Prostate gland (tissue), 2 donors: Measurements from ENCODE around the gene KRT27. TPM values are rescaled to one million over a fixed set of nuclear protein-coding genes. Genes with fewer than 3 reads are reported as not detected.

Experiments used
- DNase-seq: peaks from one replicate; pipeline ENCODE4 v3.0.0-alpha.2; 2019; ENCODE audit warnings: low spot score
- H3K27ac ChIP-seq, 2 donors: fragments of 200-600 bp; sonication (generic); 2 replicates each; pipeline ENCODE4 v1.5.1; 2017 to 2019
- H3K27me3 ChIP-seq: fragments of 200-600 bp; sonication (generic); replicated peaks from 2 replicates; pipeline ENCODE4 v1.5.1; 2019; ENCODE audit not compliant: insufficient read depth
- H3K36me3 ChIP-seq, 2 donors: fragments of 200-600 bp; sonication (generic); 1 replicate in 1 of 2; 2 replicates in 1 of 2; pipeline versions ENCODE4 v1.5.1 to v1.8.1; 2017 to 2019
- H3K4me1 ChIP-seq: fragments of 200-600 bp; sonication (generic); replicated peaks from 2 replicates; pipeline ENCODE4 v1.5.1; 2019
- H3K4me3 ChIP-seq, 2 donors: fragments of 200-600 bp; sonication (generic); 2 replicates each; pipeline ENCODE4 v1.5.1; 2017 to 2019
- H3K9me3 ChIP-seq: fragments of 200-600 bp; sonication (generic); 2 replicates; pipeline ENCODE4 v1.5.1; 2017
- POLR2A ChIP-seq: fragments of 450-650 bp; IDR thresholded peaks from one replicate; pipeline ENCODE4 v1.6.1; 2016; ENCODE audit warnings: antibody characterized with exemption, mild to moderate bottlenecking
- POLR2AphosphoS5 ChIP-seq: sonication (generic); formaldehyde crosslinking; IDR thresholded peaks from one replicate; pipeline ENCODE4 v1.6.1; 2017; ENCODE audit warnings: antibody characterized with exemption
- WGBS: methylation state at CpG from one replicate; pipeline ENCODE4 v1.1.5; 2018; 5-methylcytosine and 5-hydroxymethylcytosine counted together
- intact Hi-C: fragments of 100-400 bp; cut with DNase I; formaldehyde crosslinking; loops from one replicate; pipeline ENCODE4 v1.14.2; 2022
- total RNA-seq, 2 donors: library from RNA; depleted of rRNA; stranded (reverse); fragments of >200 nt; gene quantifications; one replicate each; pipeline ENCODE4 v1.1.0, GENCODE V29; 2016
- TF ChIP-seq, protein P1 (sequence below), 4 experiments: fragments of 200-600 bp in 2 of 4; fragments of 450-650 bp in 2 of 4; sonication (generic) in 2 of 4; IDR thresholded peaks; 1 replicate in 3 of 4; 2 replicates in 1 of 4; pipeline ENCODE4 v1.5.1; 2016 to 2019; ENCODE audit warnings: antibody characterized with exemption in 4 of 4, mild to moderate bottlenecking in 2 of 4, moderate library complexity in 2 of 4

KRT27 gene
- total RNA-seq, 2 donors from 2014 or later, result not detected

- TF ChIP-seq POLR2A, result no peak
- TF ChIP-seq, protein P1, sequence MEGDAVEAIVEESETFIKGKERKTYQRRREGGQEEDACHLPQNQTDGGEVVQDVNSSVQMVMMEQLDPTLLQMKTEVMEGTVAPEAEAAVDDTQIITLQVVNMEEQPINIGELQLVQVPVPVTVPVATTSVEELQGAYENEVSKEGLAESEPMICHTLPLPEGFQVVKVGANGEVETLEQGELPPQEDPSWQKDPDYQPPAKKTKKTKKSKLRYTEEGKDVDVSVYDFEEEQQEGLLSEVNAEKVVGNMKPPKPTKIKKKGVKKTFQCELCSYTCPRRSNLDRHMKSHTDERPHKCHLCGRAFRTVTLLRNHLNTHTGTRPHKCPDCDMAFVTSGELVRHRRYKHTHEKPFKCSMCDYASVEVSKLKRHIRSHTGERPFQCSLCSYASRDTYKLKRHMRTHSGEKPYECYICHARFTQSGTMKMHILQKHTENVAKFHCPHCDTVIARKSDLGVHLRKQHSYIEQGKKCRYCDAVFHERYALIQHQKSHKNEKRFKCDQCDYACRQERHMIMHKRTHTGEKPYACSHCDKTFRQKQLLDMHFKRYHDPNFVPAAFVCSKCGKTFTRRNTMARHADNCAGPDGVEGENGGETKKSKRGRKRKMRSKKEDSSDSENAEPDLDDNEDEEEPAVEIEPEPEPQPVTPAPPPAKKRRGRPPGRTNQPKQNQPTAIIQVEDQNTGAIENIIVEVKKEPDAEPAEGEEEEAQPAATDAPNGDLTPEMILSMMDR (IDR thresholded peaks at IDR 0.05), result no peak
- no peak for TF ChIP-seq POLR2AphosphoS5
- intact Hi-C loops, result no loop called here
- 80% methylated on average over 9 of the region's 9 CpGs for WGBS
- Histone ChIP-seq H3K36me3 (no peaks in the 10 kb centered on the region), H3K27me3 (no peaks in the 10 kb centered on the region), H3K4me1 (peaks cover 5% of the 10 kb centered on the region), H3K27ac (peak overlapping the region in 1 of 2 donors; percentile 77), H3K4me3 (no peak overlapping the region), H3K9me3 (no peaks in the 10 kb centered on the region)
- DNase-seq, result no peak
These were observed 38.0 kb upstream of the KRT27 start for GRCh38 chr17:40820228-40820838.

DNA sequence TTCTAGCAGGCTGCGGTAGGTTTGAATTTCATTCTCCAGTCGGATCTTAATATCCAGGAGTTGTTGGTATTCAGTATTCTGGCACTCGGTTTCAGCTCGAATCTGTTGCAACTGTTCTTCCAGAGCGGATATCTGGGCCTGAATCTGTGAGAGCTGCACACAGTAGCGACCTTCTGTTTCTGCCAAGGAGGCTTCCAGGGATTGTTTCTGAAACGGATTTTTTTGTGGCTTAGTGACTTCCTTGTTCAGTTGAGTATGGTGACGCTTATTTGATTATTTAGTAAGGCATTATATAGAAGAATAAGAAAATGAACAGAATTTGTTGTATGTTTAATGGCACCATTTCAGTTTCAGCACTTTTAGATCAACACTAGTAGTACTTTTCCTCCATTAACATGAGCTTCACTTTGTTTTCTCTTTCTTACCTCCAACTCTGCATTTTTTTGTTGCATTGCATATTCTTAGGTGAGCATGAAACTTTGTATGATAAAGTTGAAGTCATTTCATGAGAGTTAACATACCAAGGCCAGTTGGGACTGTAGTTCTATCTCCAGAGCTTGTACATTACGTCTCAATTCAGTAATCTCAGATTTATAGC, 37.3 kb upstream of the KRT27 start:
- TF ChIP-seq, protein P1 (IDR thresholded peaks at IDR 0.05), result no peak
- TF ChIP-seq POLR2AphosphoS5, result no peak
- Histone ChIP-seq H3K27me3 (no peaks in the 10 kb centered on the region), H3K27ac (peak overlapping the region; percentile 72 to 77), H3K9me3 (no peaks in the 10 kb centered on the region), H3K36me3 (no peaks in the 10 kb centered on the region), H3K4me3 (peak overlapping the region; percentile 62 to 64), H3K4me1 (peaks cover 5% of the 10 kb centered on the region)
- 29% methylated on average over 9 of the region's 9 CpGs for WGBS
- DNase-seq, result no peak
- intact Hi-C loops, result no loop called here

DNA sequence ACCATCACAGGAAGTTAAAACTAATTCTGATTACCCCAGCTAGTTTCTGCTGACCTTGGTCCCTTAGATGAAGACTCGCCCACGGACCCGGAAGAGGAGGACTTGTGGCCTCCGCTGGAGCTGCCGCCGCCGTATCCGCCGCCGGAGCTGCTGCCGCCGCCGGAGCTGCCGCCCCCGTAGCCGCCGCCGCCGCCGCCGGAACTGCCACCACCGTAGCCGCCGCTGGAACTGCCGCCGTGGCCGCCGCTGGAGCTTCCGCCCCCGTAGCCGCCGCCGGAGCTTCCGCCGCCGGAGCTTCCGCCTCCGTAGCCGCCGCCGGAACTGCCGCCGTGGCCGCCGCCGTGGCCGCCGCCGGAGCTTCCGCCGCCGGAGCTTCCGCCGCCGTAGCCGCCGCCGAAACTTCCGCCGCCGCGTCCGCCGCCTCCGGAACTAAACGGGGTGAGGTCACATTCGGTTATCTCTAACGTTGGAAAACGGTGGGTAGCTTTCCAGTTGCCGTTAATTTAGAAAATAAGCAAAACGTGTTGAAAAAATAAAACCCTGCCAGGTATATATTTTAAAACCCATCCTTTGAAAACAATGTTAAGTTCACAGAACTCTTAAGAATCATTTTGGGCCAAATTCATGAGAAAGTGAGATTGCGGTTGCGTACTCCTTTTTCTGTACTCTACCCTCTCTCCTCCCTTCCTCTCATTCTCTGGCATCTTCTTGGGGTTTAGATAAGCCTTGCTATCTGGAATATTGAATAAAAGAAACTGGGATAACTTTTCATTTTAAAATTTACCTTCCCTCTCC, 36.6 kb upstream of the KRT27 start:
- peak; percentile 62 for DNase-seq
- 1% methylated on average over 68 of the region's 73 CpGs for WGBS
- intact Hi-C loops, result no loop called here
- H3K4me1 ChIP-seq, result peaks cover 5% of the 10 kb centered on the region
- TF ChIP-seq, protein P1 (IDR thresholded peaks at IDR 0.05), result peak in 1 of 4 experiments; percentile 11
- TF ChIP-seq POLR2A, result peak; percentile 49
- TF ChIP-seq POLR2AphosphoS5, result peak; percentile 23
- H3K4me3 ChIP-seq, result peak overlapping the region; percentile 62 to 64
- H3K27me3 ChIP-seq, result no peaks in the 10 kb centered on the region
- no peaks in the 10 kb centered on the region for H3K36me3 ChIP-seq
- peak overlapping the region; percentile 72 to 77 for H3K27ac ChIP-seq
- H3K9me3 ChIP-seq, result no peaks in the 10 kb centered on the region

DNA sequence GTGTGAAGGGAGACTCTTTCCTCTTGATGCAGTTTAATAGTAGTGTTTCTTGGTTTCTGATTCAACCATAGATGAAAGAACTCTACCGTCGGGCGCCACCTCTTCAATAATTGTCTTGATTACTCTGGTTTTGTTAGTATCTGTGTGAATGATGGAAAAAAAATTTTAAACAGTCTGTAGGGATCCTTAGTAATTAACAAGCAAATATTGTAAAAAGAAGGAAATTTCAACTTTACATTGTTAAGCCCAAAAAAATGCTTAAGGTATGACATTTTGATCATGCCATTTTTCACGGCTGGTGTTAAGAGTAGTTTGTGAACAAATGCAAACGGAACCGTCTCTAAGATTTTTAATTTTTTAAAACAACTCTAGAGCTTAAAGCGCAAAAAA, 36.0 kb upstream of the KRT27 start:
- Histone ChIP-seq H3K9me3 (no peaks in the 10 kb centered on the region), H3K27ac (peak overlapping the region; percentile 72 to 77), H3K4me3 (peak overlapping the region; percentile 62 to 64), H3K4me1 (peaks cover 5% of the 10 kb centered on the region), H3K27me3 (no peaks in the 10 kb centered on the region), H3K36me3 (no peaks in the 10 kb centered on the region)
- no peak for TF ChIP-seq POLR2AphosphoS5
- TF ChIP-seq, protein P1 (IDR thresholded peaks at IDR 0.05), result no peak
- TF ChIP-seq POLR2A, result no peak
- intact Hi-C loops, result no loop called here
- 9% methylated on average over 7 of the region's 7 CpGs for WGBS
- DNase-seq, result no peak
